ENCODE measurements around the gene DDC. TPM values are rescaled to one million over a fixed set of nuclear protein-coding genes. Genes with fewer than 3 reads are reported as not detected.
"Not testable (repeated sequence)": the region's sequence is repeated elsewhere in the genome, so short reads cannot be mapped to it uniquely, and the experiment has no call there.

The DDC gene
- total RNA-seq, 2 donors from 2014 or later, result not detected

DNA sequence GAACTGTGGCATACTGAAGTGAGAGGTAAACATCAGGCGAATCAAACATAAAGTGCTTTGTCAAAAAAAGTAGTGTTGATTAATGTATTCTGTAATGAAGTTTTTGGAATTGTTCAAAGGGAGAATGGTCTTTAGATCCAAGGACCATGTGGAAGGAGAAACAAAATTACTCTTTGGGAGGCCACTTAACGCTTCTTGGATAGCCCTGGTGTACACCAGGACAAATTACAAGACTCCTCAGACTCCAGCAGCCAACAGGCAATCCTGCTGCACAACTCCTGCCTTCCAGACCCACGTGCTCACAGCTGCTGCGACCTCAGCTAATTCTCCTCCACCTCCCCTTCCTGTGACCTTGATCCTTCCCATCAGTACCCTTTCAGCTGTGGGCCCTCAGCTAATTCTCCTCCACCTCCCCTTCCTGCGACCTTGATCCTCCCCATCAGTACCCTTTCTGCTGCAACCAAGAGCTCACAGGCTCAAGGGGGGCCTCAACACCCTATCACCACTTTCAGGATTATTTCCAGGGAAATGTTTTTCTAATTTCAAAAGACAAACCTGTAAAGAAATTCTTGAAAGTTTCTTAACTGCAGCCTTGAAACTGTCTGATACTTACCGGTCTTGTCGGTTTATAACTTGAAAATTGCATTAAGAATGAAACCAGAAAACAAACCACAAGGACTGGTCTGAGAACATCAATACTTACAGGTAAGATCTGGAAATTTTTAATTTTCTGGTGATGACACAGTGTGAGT lies 29.7 kb upstream of the DDC start:
- no peaks in the 10 kb centered on the region for H3K36me3 Mint-ChIP-seq (ENCODE audit: low read depth)
- peak overlapping the region; percentile 58 for H3K4me3 Mint-ChIP-seq
- ATAC-seq (replicated peaks), result peak; percentile 84
- H3K27ac Mint-ChIP-seq, result peak overlapping the region; percentile 65
- H3K4me1 Mint-ChIP-seq, result peaks cover 14% of the 10 kb centered on the region
- peaks cover 8% of the 10 kb centered on the region for H3K27me3 Mint-ChIP-seq
- H3K9me3 Mint-ChIP-seq, result no peaks in the 10 kb centered on the region

DNA sequence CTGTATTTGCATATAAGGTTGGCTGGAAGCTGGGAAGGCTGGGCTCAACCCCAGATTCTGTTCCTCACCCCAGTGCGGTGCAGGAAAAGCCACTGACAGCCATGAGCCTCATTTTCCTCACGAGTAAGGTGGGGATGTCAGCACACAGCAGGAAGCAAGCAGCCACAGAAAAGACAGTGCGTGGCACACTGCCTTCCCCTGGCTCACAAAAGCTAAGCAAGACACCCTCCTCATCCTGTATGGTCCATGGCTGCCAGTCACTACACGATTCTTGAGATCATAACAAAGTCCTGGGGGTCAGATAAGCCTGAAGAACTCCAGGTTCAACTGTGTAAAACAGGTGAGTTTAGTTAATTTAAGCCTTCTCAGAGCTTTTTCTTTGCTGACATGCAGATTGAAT lies 28.9 kb upstream of the DDC start:
- Mint-ChIP-seq H3K9me3 (no peaks in the 10 kb centered on the region), H3K4me1 (peaks cover 14% of the 10 kb centered on the region), H3K4me3 (peak overlapping the region; percentile 58), H3K27me3 (peaks cover 8% of the 10 kb centered on the region), H3K36me3 (ENCODE audit: low read depth) (no peaks in the 10 kb centered on the region), H3K27ac (peak overlapping the region; percentile 65)
- ATAC-seq (replicated peaks), result peak; percentile 23

GRCh38 chr7:50592940-50593339 lies 27.7 kb upstream of the DDC start:
- no peak overlapping the region for H3K27ac Mint-ChIP-seq
- H3K9me3 Mint-ChIP-seq, result no peaks in the 10 kb centered on the region
- no peaks in the 10 kb centered on the region for H3K36me3 Mint-ChIP-seq (ENCODE audit: low read depth)
- ATAC-seq (replicated peaks), result no peak
- H3K4me1 Mint-ChIP-seq, result peaks cover 14% of the 10 kb centered on the region
- H3K27me3 Mint-ChIP-seq, result peaks cover 8% of the 10 kb centered on the region
- no peak overlapping the region for H3K4me3 Mint-ChIP-seq

DNA sequence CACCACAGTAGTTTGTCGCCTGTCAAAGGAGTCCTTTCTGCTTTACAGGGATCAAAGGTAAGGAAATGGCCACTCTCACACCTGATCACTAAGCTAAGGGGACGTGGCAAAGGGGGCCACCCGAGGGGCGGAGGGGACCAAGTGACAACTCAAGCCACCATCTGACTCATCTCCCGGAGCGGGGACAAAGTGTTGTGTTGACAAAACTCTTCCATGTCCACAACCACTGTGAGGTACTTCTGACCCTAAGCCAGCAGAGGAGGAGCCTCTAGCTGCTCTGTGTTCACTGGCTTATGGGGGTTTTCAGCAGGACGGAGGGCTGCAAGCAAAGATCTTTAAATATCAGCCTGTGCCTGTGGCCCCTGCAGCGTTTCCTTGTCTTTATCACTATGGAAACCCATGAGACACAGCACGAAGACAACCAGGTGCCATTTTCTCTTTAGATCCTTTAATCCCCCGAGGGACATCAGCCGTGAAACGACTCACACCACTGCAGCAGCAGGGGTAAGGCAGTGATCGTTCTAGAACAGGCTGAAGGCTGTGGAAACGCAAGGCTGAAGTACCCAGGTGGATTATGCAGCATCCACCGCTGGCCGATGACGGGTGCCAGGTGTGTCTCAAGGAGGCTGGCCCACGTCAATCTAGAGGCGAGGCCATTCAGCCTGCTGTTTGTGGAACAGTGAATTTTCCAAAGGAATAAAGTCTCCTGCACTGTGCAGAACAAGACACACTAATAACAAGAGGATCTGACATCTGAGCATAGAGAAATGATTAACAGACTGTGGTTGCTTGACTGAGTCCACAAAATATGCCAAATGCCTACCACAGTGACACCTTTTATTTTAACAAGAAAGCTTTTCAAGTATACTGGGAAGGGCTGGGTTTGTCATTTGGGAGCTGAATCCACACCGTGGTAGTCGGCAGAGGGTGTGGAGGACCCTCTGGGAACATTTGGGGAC lies 26.6 kb upstream of the DDC start:
- Mint-ChIP-seq H3K27ac (no peak overlapping the region), H3K9me3 (no peaks in the 10 kb centered on the region), H3K4me3 (no peak overlapping the region), H3K27me3 (peaks cover 14% of the 10 kb centered on the region), H3K36me3 (ENCODE audit: low read depth) (no peaks in the 10 kb centered on the region), H3K4me1 (peaks cover 14% of the 10 kb centered on the region)
- ATAC-seq (replicated peaks), result no peak

DNA sequence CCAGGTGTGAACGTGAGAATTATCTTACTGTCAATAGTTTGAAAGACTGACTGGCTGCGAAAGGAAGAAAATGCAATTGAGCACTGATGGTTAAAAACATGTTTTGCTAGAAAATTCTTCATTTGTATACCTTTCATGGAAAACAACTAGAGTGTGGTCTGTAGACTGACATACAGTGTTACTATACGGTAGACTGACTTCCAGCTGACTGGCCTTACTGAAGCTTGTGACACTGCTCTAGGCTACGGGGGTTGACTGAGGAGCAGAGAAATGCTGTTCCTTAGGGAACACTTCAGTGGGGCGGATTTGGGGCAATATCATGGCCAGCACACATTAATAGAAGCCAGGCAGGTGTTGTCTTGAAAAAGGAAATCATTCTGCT lies 25.9 kb upstream of the DDC start:
- Mint-ChIP-seq H3K9me3 (no peaks in the 10 kb centered on the region), H3K4me1 (peaks cover 14% of the 10 kb centered on the region), H3K4me3 (no peak overlapping the region), H3K36me3 (ENCODE audit: low read depth) (no peaks in the 10 kb centered on the region), H3K27me3 (peaks cover 14% of the 10 kb centered on the region), H3K27ac (no peak overlapping the region)
- no peak for ATAC-seq (replicated peaks)

GRCh38 chr7:50590535-50590934 lies 25.3 kb upstream of the DDC start:
- Mint-ChIP-seq H3K4me1 (peaks cover 12% of the 10 kb centered on the region), H3K4me3 (no peak overlapping the region), H3K27me3 (peaks cover 14% of the 10 kb centered on the region), H3K36me3 (ENCODE audit: low read depth) (no peaks in the 10 kb centered on the region), H3K27ac (no peak overlapping the region), H3K9me3 (no peaks in the 10 kb centered on the region)
- no peak for ATAC-seq (replicated peaks)

DNA sequence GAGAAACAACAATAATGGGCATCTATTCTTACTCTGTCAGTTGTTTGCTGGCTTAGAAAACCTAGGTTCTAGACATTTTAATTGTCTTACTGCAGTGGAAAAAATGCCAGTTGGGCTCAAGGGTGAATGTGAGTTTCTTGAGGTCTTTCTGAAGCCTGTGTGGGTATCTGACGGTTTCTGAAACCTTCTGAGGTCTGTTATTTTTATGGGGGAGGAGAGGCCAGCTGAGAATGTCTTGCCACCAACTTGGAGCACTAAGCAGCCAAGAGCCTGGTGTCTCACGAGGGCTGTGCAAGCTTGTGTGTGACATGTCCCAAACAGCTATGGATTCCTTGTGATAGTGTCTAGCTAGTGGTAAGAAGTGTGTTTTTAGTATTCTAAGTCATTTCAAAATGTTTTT lies 24.2 kb upstream of the DDC start:
- H3K27ac Mint-ChIP-seq, result no peak overlapping the region
- H3K36me3 Mint-ChIP-seq (ENCODE audit: low read depth), result no peaks in the 10 kb centered on the region
- H3K4me1 Mint-ChIP-seq, result peaks cover 1% of the 10 kb centered on the region
- no peak overlapping the region for H3K4me3 Mint-ChIP-seq
- H3K27me3 Mint-ChIP-seq, result peaks cover 14% of the 10 kb centered on the region
- no peaks in the 10 kb centered on the region for H3K9me3 Mint-ChIP-seq
- ATAC-seq (replicated peaks), result peak; percentile 14

GRCh38 chr7:50588937-50589336 lies 23.7 kb upstream of the DDC start:
- no peak for ATAC-seq (replicated peaks)
- Mint-ChIP-seq H3K36me3 (ENCODE audit: low read depth) (no peaks in the 10 kb centered on the region), H3K9me3 (peaks cover under 1% of the 10 kb centered on the region), H3K27ac (no peak overlapping the region), H3K4me3 (no peak overlapping the region), H3K27me3 (peaks cover 14% of the 10 kb centered on the region), H3K4me1 (no peaks in the 10 kb centered on the region)

DNA sequence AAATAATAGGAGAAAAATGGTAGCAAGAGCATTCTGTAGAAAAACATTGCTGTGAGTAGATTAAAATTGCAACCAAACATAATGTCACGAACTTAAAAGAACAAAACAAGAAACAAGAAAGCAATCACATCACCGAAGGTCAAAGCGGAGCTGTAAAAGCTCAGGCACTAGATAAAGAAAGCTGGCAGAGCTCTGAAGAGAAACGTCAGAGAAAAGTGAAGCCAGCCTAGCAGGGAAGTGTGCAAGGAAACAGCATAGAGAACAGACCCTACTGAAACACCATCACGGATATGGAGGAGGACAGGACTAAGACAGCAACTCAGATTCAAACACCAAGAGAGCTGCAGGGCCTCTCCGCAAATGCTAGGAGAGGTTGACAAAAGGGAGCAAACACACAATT lies 22.5 kb upstream of the DDC start:
- no peak overlapping the region for H3K27ac Mint-ChIP-seq
- no peaks in the 10 kb centered on the region for H3K36me3 Mint-ChIP-seq (ENCODE audit: low read depth)
- H3K4me3 Mint-ChIP-seq, result no peak overlapping the region
- peaks cover 14% of the 10 kb centered on the region for H3K27me3 Mint-ChIP-seq
- ATAC-seq (replicated peaks), result no peak
- no peaks in the 10 kb centered on the region for H3K4me1 Mint-ChIP-seq
- peaks cover 12% of the 10 kb centered on the region for H3K9me3 Mint-ChIP-seq

DNA sequence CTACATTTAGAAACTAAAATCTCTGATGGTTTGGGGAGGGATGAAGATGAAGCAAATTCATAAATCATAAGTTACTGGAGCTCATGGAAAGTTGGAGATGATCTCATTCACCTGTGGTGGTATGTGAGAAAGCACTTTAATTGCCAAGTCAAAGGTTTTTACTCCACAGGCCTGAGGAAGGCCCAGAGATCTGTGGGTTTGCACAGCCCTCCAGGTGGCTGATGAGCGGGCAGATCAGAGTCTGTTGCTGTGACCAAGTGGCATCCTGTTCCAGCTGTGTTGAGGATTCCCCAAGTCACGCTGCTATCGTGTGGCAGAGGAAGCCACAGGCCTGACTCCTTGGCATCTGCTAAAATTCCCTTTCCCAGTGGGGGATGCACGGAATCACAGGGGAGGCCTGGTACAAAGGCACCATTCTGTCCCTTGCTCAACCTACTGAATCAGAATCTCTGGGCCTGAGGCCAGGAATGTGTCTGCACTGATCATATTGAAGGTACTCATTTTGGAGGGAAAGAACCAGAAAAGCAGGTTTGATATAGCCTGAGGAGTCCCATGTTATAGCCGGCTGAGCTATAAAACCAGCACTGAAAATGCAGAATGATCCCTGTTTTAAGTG lies 19.7 kb upstream of the DDC start:
- Mint-ChIP-seq H3K4me1 (no peaks in the 10 kb centered on the region), H3K27ac (no peak overlapping the region), H3K36me3 (ENCODE audit: low read depth) (no peaks in the 10 kb centered on the region), H3K27me3 (peaks cover 12% of the 10 kb centered on the region), H3K9me3 (peaks cover 16% of the 10 kb centered on the region), H3K4me3 (no peak overlapping the region)
- ATAC-seq (replicated peaks), result no peak

GRCh38 chr7:50584386-50584785 lies 19.2 kb upstream of the DDC start:
- peaks cover 16% of the 10 kb centered on the region for H3K9me3 Mint-ChIP-seq
- no peak for ATAC-seq (replicated peaks)
- no peak overlapping the region for H3K27ac Mint-ChIP-seq
- peaks cover 12% of the 10 kb centered on the region for H3K27me3 Mint-ChIP-seq
- no peaks in the 10 kb centered on the region for H3K36me3 Mint-ChIP-seq (ENCODE audit: low read depth)
- H3K4me3 Mint-ChIP-seq, result no peak overlapping the region
- no peaks in the 10 kb centered on the region for H3K4me1 Mint-ChIP-seq

GRCh38 chr7:50583295-50583694 lies 18.1 kb upstream of the DDC start:
- peaks cover 15% of the 10 kb centered on the region for H3K27me3 Mint-ChIP-seq
- not testable (repeated sequence) for H3K4me3 Mint-ChIP-seq; H3K36me3 Mint-ChIP-seq (ENCODE audit: low read depth); ATAC-seq (replicated peaks); H3K27ac Mint-ChIP-seq; H3K4me1 Mint-ChIP-seq
- peaks cover 16% of the 10 kb centered on the region for H3K9me3 Mint-ChIP-seq

DNA sequence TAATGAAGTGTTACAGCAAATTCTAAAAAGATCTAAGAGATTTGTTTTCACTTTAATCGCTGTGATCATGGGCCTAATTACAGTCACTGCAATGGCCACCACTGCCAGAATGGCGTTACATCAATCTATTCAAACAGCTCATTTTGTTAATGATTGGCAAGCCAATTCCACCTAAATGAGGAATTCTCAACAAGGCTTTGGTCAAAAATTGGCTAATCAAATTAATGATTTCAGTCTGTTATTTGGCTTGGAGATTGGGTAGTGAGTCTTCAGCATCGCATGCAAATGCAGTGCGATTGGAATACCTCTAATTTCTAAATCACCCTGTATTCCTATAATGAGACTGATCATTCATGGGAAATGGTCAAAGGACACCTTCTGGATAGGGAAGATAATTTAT lies 17.1 kb upstream of the DDC start:
- H3K4me1 Mint-ChIP-seq; H3K4me3 Mint-ChIP-seq; H3K27me3 Mint-ChIP-seq; H3K27ac Mint-ChIP-seq; H3K36me3 Mint-ChIP-seq (ENCODE audit: low read depth); ATAC-seq (replicated peaks): not testable (repeated sequence)
- H3K9me3 Mint-ChIP-seq, result peaks cover 16% of the 10 kb centered on the region

DNA sequence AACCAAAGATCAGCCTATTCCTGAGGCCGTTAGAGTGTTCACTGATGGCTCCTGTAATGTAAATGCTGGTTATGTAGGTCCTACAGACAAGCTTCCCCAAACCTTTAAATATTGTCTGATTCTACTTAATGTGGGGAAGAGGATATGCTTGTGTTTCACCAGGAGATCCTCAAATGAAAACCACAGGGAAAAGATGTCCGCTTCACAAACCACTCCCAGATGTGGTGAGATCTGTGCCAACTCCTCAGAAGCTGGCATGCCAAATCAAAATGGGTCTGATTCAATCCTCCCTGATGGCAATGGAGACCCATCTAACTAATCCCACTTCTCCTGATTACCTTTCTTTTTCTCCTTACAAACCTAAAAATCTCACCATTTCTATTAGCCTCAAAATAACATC lies 15.5 kb upstream of the DDC start:
- not testable (repeated sequence) for ATAC-seq (replicated peaks); H3K4me1 Mint-ChIP-seq; H3K27ac Mint-ChIP-seq; H3K4me3 Mint-ChIP-seq; H3K36me3 Mint-ChIP-seq (ENCODE audit: low read depth); H3K27me3 Mint-ChIP-seq
- peaks cover 16% of the 10 kb centered on the region for H3K9me3 Mint-ChIP-seq

- Mint-ChIP-seq H3K4me1 (no peaks in the 10 kb centered on the region), H3K27me3 (peaks cover 14% of the 10 kb centered on the region), H3K4me3 (no peak overlapping the region), H3K9me3 (peaks cover 16% of the 10 kb centered on the region), H3K36me3 (ENCODE audit: low read depth) (no peaks in the 10 kb centered on the region), H3K27ac (no peak overlapping the region)
- ATAC-seq (replicated peaks), result no peak
These were observed 14.9 kb upstream of the DDC start for GRCh38 chr7:50580057-50580456.

Measured in activated T-helper 17 cell treated with anti-CD3 and anti-CD28 coated beads, Interleukin-2, amount 50 U/mL, for 72 hours (primary cell).